ENCODE results near the gene GPC6.

DNA sequence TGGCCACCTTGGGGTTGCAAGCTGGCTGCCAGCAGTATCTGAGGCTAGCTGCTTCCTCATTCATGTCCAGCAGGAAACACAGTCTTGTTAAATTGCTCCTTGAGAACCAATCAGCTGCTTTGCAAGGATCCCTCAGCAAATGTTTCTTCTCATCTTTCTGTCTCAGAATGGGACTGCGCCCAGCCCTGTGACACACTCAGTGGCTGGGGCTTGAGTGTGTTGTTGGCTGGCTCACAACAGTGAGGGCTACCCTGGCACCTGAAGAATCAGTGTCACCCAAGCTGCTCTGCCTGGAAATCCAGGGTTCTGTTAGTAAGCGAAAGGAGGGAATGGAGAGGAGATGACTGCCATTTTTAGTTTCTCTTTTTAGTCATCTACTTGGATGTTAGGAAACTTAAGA is 935.7 kb downstream of the GPC6 start:
- TF ChIP-seq, protein P1, sequence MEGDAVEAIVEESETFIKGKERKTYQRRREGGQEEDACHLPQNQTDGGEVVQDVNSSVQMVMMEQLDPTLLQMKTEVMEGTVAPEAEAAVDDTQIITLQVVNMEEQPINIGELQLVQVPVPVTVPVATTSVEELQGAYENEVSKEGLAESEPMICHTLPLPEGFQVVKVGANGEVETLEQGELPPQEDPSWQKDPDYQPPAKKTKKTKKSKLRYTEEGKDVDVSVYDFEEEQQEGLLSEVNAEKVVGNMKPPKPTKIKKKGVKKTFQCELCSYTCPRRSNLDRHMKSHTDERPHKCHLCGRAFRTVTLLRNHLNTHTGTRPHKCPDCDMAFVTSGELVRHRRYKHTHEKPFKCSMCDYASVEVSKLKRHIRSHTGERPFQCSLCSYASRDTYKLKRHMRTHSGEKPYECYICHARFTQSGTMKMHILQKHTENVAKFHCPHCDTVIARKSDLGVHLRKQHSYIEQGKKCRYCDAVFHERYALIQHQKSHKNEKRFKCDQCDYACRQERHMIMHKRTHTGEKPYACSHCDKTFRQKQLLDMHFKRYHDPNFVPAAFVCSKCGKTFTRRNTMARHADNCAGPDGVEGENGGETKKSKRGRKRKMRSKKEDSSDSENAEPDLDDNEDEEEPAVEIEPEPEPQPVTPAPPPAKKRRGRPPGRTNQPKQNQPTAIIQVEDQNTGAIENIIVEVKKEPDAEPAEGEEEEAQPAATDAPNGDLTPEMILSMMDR (IDR thresholded peaks at IDR 0.05): no peak
- TF ChIP-seq POLR2AphosphoS5 (IDR thresholded peaks at IDR 0.05): no peak
- no peak for TF ChIP-seq POLR2A (IDR thresholded peaks at IDR 0.05)
